GM19324 (cell line): ENCODE data around the gene C2orf66.

ENCODE experiments used
- ATAC-seq: cut with Tn5 transposase; IDR thresholded peaks from one replicate; pipeline ENCODE4 v1.9.1; 2021; ENCODE audit warnings: mild to moderate bottlenecking, moderate library complexity; ENCODE audit not compliant: unreplicated experiment, low FRiP score

C2orf66 gene

DNA sequence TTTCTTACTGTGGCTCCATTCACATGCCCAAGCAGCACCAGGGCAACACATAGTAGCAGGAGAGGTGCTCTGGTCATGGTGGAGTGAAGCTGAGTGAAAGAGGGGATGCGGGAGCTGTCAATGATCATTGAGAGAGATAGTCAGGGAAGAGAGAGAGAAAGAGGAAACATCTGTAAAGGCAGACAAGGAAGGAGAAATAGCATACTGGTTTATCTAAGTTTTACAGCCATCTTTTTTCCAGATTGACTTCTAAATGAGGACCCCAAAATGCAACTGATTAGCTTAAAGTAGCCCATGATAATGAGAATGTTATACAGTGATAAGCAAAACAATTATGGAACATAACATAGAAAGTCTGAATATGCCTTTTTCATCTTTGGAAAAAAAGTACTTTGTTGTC, at the start of gene C2orf66:
C2orf66 (minus strand) TSS at position 96 of the 400 bp plus-strand sequence; CDS start at position 77, 19 bp downstream.
- ATAC-seq, result no peak

- ATAC-seq, result no peak
Observed at GRCh38 chr2:196854629-196855028, 45.5 kb upstream of the C2orf66 start.

- no peak for ATAC-seq
Observed at GRCh38 chr2:196853301-196854087, 44.3 kb upstream of the C2orf66 start.

GRCh38 chr2:196851088-196851487, 41.9 kb upstream of the C2orf66 start:
- no peak for ATAC-seq

DNA sequence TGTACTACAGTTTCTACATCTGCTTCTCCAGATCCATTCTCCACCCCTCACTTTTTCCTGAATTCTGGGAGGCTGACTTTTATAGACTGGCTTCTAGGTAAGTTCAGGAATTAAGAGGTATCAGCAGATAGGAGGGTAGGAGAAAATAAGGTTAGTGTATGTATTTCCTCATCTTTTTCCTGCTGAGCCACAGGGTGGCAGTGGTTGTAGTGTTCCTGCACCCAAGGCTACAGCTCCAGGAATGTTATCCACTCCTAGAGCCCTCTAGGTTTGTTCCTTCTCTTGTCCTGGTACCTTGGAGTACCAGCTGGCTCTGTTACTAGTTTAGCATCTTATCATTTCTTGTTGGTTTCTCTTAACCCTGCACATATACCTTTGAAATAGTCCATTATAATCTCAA, 40.7 kb upstream of the C2orf66 start:
- ATAC-seq, result no peak

DNA sequence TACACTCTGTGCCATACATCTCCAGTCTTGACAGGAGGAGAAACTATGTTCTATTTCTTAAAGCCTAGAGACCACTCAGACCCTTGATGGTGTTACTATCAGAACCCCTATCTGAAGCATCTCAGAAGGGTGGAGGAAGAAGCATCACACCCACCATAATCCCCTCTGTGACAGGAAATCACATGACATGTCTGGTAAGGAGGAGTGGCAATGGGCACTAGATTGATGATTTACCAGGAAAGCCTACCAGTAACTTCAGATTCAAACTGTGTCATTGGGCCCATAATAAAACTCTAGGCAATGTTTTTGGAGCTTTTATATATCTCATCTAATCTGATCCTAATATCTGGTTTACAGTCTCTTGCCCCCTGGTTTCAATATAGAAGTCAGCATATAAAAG, 37.1 kb upstream of the C2orf66 start:
- no peak for ATAC-seq

DNA sequence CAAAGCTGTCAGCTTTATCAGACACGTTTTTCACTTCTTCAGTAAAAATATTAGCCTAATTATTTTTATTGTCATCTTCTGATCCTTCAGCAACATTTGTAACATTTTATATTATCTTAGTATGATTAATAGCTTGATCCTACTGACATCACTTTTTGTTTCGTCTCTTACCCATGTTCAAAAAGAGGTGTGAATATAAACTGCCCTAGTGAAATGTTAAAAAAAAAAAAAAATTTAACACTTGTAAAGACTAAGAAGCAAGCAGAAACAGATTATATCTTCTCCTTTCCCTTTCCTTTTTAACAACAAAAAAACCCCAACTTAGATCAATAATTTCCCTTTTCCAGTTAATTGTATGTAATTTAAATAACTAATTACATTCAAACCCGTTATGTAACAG, 36.2 kb upstream of the C2orf66 start:
- no peak for ATAC-seq

DNA sequence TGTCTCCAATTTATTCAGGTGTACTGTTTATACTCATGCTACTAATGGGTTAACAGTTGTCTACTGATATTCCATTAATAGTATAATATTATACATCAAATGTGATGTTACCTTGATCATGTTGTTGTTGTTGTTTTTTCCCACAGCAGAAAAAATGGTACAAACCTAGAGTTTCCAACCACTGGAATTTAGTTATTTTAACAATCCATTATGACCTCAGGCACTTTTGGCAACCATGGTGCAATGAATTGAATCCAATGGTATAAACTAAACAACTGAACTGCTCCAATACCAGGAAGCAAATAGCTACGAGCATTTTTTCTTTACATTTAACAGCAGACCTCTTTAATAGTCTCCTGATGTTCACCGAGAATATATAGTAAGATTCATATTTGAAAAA, 31.0 kb upstream of the C2orf66 start:
- ATAC-seq, result no peak

DNA sequence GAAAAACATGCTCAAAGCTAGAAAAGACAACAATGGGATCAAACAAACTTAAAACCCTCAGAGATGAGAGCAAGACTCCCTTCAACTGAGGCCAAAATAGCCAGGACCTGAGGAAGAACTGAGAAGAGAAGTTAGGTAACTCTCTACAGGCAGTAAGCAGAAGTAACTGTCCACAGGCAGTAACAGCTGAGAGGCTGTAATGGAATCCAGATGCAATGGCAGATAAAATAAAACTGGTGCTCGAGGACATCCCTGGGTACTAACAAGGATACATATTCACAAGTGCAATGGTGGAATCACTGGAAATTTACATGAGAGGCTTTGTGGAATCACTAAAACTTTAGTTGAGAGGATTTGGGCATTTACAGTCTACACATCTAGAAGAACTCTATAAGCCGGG, 30.4 kb upstream of the C2orf66 start:
- no peak for ATAC-seq

GRCh38 chr2:196836440-196836839, 27.3 kb upstream of the C2orf66 start:
- ATAC-seq, result no peak

DNA sequence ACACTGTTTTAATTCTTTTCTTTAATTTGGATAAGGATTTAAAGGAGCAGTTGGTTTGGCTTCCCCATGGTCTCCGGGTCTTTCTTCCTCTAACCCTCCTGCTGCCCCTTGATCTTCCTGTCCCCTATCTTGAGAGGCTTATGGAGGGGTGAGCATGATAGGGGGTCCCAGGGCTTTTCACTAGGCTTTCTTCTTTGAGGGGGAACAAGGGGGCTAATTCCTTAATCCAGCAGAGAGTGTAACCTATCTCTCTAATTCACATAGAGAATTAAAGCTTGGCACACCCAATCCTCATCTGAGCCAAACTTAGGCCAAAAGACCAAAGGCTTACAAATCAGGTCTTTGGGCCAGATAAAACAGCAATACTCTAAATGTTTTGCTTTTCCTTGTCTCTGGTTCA, 21.5 kb upstream of the C2orf66 start:
- ATAC-seq, result no peak

- no peak for ATAC-seq
Observed at GRCh38 chr2:196827356-196827755, 18.2 kb upstream of the C2orf66 start.

GRCh38 chr2:196823750-196824522, 14.8 kb upstream of the C2orf66 start:
- no peak for ATAC-seq

DNA sequence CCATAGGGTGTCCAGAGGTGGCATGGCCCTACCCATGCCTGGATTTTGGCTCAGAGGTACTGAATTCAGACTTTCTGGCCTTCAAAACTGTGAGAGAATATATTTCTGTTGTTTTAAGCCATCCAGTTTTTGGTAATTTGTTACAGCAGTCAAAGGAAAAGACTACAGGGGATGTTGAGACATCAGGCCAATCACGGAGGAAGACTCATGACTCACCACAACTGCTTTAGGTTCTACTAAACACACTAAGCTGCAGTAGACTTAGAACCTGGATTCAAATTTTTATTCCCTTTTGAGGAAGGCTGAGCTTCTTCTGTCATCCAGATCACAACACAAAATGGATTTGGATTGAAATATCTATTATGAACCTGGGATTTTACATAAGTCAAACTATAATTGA, 12.0 kb upstream of the C2orf66 start:
- no peak for ATAC-seq

DNA sequence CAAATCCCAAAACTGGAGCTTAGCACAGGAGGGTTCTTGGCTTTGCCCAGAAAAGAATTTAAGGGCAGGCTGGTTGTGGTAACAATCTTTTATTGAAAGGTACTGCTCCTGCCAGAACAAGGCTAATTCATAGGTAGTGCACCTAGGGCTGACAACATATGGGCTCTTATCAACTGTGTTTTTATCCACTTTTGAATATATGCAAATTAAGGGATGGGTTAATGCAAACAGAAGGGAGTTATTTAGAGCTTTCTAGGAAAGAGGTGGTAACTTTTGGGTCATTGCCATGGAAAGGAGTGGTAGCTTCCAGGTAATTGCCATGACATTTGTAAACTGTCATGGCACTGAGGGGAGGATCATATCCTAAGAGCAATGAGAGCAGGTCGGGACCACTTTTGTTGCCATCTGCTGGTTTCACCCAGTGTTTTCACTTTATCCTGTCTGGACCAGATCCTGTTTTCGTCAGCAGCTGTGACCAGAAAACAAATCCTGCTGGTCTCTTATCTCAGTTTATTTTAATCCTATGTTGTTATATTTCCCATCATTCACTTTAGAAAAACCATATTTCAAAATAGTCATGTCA, 981 bp downstream of the C2orf66 start:
- no peak for ATAC-seq

DNA sequence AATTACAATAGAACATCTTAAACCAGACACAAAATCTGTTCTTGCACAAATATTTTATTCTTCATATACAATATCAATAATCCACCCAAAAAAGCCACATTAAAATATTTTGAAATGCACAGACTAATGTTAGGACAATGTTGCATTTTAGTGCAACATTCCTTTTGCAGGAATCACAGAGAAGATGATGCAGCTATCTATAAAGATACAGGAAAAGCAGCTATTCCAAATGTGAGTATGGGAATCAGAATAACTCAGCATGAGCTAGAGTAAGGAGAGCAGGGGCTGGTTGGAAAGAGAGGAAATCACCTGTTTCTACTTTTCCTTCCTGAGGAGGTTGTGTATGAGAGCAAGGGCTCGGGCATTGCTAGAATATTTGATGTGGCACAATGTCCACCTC, 4.8 kb downstream of the C2orf66 start:
- ATAC-seq, result no peak

GRCh38 chr2:196802401-196802800, 6.8 kb downstream of the C2orf66 start:
- no peak for ATAC-seq

- ATAC-seq, result no peak
Observed at GRCh38 chr2:196801674-196802261, 7.4 kb downstream of the C2orf66 start.

- peak; percentile 2 for ATAC-seq
Observed at GRCh38 chr2:196798980-196799379, 10.2 kb downstream of the C2orf66 start.

- no peak for ATAC-seq
Observed at GRCh38 chr2:196792865-196793264, 16.3 kb downstream of the C2orf66 start.

DNA sequence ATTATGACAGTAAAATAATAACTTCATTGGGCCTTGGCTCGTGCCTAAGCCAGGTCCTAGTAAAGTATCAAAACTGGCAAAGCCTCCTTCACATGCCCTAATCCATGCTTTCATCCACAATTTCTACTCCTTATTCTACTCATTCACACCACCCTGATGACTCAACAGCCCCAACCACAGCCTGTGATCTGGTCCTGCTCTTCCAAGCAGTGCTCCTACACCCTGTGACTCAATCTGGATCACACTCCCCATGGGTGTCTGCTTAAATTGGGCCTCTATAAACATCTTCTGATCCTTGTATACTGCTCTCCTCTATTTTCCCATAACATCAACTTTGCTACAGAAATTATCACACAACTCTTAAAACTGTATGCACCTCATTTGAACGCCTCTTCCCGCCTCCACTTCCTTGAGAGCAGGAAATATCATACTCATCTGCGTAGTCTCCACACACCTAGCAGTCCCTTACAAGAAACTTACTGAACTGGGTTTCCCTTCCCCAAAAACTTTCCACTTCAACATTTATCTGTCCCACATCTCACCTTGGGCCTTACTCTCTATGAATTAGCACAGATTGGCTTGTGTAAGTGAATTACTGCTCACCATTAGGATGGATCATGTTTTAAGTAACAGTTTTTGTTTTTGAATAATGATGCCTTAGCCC, 25.6 kb downstream of the C2orf66 start:
- no peak for ATAC-seq
